T-helper 1 cell treated with Interleukin-12 subunit alpha and Interleukin-12 subunit beta and Interleukin-4 antibody, amounts not matched to agents 30 μg/mL and 1 μg/mL, for 36 hours (primary cell): ENCODE measurements around the gene LPP.

Experiments
- H3K27ac Mint-ChIP-seq: one replicate; pipeline ENCODE4 v1.8.0; 2021; ENCODE audit warnings: mild to moderate bottlenecking, mixed read lengths
- H3K27me3 Mint-ChIP-seq: one replicate; pipeline ENCODE4 v1.8.0; 2021; ENCODE audit warnings: low read depth, mixed read lengths
- H3K36me3 Mint-ChIP-seq: one replicate; pipeline ENCODE4 v1.8.0; 2021; ENCODE audit warnings: low read depth, mixed read lengths
- H3K4me1 Mint-ChIP-seq: one replicate; pipeline ENCODE4 v1.8.0; 2021; ENCODE audit warnings: low read depth, mixed read lengths
- H3K4me3 Mint-ChIP-seq: one replicate; pipeline ENCODE4 v1.8.0; 2021; ENCODE audit warnings: mild to moderate bottlenecking, moderate library complexity, mixed read lengths
- H3K9me3 Mint-ChIP-seq: one replicate; pipeline ENCODE4 v1.8.0; 2021; ENCODE audit warnings: mixed read lengths

Gene LPP

DNA sequence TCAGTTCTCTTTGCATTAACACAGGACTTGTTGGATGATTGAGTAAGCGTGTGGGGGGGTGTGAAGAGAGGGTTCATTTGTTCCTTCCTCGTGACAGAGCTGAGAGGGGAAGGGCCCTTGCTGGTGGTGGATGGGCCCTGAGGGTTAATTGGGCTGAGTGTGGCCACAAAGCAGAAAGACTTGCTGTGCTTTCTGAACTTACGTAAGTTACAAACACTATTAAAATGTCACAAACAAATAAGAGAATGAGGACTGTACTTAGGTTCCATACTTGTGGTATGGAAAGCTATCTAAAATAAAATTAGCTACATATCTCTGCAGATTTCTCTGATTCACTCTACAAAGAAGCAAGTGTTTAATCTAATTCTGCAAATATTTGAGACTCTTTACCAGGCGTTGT is 231.3 kb downstream of the LPP start:
- H3K36me3 Mint-ChIP-seq: peaks cover 13% of the 10 kb centered on the region
- no peaks in the 10 kb centered on the region for H3K27me3 Mint-ChIP-seq
- no peak overlapping the region for H3K4me3 Mint-ChIP-seq
- H3K9me3 Mint-ChIP-seq: no peaks in the 10 kb centered on the region
- H3K4me1 Mint-ChIP-seq: peaks cover 18% of the 10 kb centered on the region
- no peak overlapping the region for H3K27ac Mint-ChIP-seq

DNA sequence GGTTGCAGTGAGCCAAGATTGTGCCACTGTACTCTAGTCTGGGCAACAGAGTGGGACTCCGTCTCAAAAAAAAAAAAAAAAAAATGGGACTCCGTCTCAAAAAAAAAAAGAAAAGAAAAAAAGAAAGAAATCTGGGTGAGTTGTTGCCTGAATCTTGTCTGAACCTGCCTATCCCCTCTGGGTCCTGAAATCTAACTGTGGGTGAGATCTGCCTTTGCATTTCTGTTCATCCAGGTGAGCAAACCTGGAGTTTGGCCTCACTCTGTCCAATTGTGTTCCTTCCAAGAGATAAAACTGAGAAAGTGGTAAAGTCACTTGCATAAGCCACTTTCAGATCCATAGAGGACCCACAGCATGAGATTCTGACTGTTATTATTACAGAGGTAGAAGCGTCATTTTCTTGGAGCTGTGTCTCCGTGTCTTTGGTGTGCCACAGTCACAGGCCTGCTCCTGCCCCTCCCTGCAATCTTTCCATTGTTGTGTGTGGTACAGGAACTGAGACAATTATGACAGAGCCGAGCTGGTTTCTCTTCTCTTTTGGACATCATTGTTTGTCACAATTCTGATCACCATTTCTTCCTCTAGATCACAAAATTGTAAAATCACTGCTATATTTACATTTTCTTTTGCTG is 235.9 kb downstream of the LPP start:
- peaks cover 20% of the 10 kb centered on the region for H3K4me1 Mint-ChIP-seq
- no peaks in the 10 kb centered on the region for H3K27me3 Mint-ChIP-seq
- no peaks in the 10 kb centered on the region for H3K9me3 Mint-ChIP-seq
- peaks cover 6% of the 10 kb centered on the region for H3K36me3 Mint-ChIP-seq
- peak overlapping the region; percentile 8 for H3K4me3 Mint-ChIP-seq
- H3K27ac Mint-ChIP-seq: peak overlapping the region; percentile 67

DNA sequence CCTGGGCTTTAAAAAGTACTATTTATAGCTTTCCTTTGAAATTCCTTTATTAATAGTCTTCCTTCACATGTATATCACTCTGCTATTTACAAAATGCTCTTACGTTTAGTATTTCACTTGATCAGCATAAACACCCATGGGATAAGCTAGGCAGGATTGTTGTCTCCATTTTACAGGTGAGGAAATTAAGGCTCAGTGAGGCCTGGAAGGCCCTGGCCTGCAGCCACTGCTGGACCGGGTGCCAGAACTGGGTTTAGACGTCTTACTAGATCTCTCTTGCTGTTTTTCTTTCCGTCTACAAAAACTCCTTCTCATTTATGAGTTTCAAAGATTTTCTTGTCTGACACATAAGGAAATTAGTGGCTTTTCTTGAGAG is 236.4 kb downstream of the LPP start:
- H3K4me3 Mint-ChIP-seq: no peak overlapping the region
- peaks cover 20% of the 10 kb centered on the region for H3K4me1 Mint-ChIP-seq
- H3K27me3 Mint-ChIP-seq: no peaks in the 10 kb centered on the region
- H3K27ac Mint-ChIP-seq: peak overlapping the region; percentile 67
- no peaks in the 10 kb centered on the region for H3K9me3 Mint-ChIP-seq
- H3K36me3 Mint-ChIP-seq: peaks cover 5% of the 10 kb centered on the region

DNA sequence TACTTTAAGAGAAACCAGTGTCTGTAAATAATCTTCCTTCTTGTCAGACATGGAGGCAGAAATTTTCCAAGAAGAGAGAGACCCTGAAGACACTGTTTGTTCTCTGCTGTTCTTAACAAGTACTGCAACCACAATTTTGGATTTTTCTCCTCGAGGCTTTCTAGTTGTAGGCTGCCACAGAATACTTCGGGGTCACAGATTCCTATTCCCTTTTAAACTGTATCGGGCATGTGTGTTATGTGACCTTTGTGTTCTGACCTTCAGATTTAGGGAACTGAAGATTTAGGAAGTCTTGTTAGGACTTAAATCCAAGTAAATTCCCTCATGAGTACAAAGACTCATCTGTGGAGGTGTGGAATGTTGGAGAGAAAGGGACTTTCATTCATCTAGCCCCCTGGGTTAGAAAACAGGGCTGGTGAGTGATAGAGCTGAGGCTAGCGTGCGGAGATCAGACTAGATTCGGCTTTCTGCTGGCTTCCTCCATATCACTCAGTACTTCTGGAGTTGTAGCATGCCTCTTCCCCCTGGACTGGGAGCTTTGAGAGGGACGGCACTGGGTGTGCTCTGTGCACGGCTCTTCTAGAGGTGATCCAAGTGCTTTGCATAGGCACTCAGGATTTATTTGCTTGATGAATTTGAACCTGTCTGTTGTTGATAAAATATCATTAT is 237.0 kb downstream of the LPP start:
- H3K9me3 Mint-ChIP-seq: no peaks in the 10 kb centered on the region
- peaks cover 18% of the 10 kb centered on the region for H3K4me1 Mint-ChIP-seq

DNA sequence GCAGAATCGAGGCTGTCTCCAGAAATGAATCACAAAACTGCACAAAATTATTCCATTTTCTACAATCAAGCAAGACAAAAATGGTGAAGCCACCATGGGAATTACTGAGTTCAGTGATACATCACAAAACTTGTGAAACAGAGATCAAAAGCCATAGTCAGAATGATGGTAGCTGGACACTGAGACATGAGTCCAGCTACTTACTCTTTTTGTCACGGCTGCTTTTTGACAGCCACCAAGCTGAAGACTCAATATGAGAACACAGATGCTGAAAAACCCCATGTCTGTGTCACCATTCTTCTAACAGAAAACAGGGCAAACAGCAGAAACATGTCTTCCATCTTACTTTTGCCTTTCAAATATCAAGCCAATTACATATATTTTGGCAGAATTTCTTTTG is 237.6 kb downstream of the LPP start:
- Mint-ChIP-seq H3K4me3 (no peak overlapping the region), H3K27ac (peak overlapping the region; percentile 31), H3K4me1 (peaks cover 15% of the 10 kb centered on the region), H3K36me3 (peaks cover 5% of the 10 kb centered on the region), H3K27me3 (no peaks in the 10 kb centered on the region), H3K9me3 (no peaks in the 10 kb centered on the region)

More for the DNA sequence above, 237.0 kb downstream of the LPP start:
- no peak overlapping the region for H3K4me3 Mint-ChIP-seq
- no peaks in the 10 kb centered on the region for H3K27me3 Mint-ChIP-seq
- H3K36me3 Mint-ChIP-seq: peaks cover 5% of the 10 kb centered on the region
- peak overlapping the region; percentile 31 for H3K27ac Mint-ChIP-seq

DNA sequence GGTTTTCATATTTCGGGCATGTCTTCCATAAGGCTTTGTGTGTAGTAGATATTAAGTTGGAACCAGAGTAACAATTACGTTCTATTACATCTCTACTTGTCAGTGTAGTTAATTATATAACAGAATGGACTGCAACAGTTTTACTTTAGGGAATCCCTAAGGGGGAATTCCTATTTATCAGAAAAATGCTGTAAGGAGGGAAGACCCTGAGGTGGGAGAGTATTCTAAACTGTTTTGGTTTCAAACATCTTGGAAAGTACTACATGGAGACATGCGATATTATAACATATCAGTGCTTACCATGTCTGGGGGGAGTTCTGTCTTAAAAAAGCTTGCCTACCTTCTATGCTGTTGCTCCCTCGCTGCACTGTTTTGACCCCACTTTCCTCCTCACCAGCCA is 238.1 kb downstream of the LPP start:
- Mint-ChIP-seq H3K36me3 (peaks cover 5% of the 10 kb centered on the region), H3K4me3 (no peak overlapping the region), H3K4me1 (peaks cover 17% of the 10 kb centered on the region), H3K27me3 (no peaks in the 10 kb centered on the region), H3K27ac (no peak overlapping the region), H3K9me3 (no peaks in the 10 kb centered on the region)

DNA sequence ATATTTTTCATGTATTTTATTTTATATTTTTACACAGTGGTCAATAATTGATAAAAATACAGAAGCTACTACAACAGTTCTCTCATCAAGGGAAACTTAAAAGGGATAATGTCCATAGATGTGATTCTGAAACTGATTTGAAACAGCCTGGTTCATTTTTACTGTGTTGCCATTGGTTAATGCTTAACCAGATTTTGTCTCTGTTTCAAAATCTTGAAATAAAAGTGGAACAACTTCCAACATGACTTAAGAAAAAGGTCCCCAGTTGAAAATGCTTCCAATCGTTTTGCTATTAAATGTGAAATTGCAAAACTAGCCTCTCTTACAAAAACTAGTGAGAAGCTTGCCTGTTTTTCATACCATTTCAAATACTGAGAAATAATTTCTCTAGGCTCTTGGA is 240.7 kb downstream of the LPP start:
- H3K4me1 Mint-ChIP-seq: peaks cover 28% of the 10 kb centered on the region
- H3K27ac Mint-ChIP-seq: no peak overlapping the region
- H3K27me3 Mint-ChIP-seq: peaks cover 6% of the 10 kb centered on the region
- peaks cover 6% of the 10 kb centered on the region for H3K36me3 Mint-ChIP-seq
- no peak overlapping the region for H3K4me3 Mint-ChIP-seq
- H3K9me3 Mint-ChIP-seq: no peaks in the 10 kb centered on the region

DNA sequence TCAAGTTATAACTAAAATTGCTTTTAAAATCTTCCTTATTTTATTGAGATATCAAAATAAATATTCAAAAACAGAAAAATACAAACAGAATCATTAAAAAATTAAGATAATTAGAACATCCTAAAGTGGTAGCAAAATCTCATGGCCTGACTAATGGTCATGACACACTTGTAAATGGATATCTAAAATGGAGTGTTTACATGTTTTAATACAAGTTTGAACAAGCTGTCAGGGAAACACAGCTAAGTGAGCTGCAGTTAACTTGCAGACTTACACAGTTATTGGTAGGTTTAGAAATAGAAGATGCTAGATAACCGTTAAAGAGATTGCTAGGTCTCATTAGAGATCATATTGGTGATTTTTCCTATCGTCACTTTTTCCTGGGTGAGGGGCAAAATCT is 242.3 kb downstream of the LPP start:
- Mint-ChIP-seq H3K27ac (no peak overlapping the region), H3K4me3 (no peak overlapping the region), H3K36me3 (peaks cover 4% of the 10 kb centered on the region), H3K4me1 (peaks cover 30% of the 10 kb centered on the region), H3K9me3 (no peaks in the 10 kb centered on the region), H3K27me3 (peaks cover 6% of the 10 kb centered on the region)

DNA sequence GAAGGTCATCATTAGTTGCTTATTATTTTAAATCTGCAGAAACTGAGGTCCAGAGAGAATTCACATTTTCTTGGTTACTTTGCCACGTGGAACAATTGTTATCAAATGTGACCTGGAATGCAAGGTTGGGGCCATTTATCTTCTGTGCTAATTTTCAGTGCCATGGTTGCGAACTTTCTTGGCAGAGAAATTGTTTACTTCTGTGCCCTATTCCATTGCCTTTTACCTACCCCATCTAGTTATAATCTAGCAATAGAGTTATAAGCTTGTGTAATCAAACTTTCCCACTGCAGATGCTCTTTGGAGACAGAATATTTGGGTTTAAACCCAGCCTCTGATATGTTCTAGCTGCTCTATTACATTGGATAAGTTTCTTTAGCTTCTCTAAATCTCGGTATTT is 242.9 kb downstream of the LPP start:
- H3K4me1 Mint-ChIP-seq: peaks cover 34% of the 10 kb centered on the region
- H3K4me3 Mint-ChIP-seq: no peak overlapping the region
- H3K27ac Mint-ChIP-seq: no peak overlapping the region
- H3K9me3 Mint-ChIP-seq: no peaks in the 10 kb centered on the region
- H3K36me3 Mint-ChIP-seq: peaks cover 4% of the 10 kb centered on the region
- H3K27me3 Mint-ChIP-seq: peaks cover 9% of the 10 kb centered on the region

DNA sequence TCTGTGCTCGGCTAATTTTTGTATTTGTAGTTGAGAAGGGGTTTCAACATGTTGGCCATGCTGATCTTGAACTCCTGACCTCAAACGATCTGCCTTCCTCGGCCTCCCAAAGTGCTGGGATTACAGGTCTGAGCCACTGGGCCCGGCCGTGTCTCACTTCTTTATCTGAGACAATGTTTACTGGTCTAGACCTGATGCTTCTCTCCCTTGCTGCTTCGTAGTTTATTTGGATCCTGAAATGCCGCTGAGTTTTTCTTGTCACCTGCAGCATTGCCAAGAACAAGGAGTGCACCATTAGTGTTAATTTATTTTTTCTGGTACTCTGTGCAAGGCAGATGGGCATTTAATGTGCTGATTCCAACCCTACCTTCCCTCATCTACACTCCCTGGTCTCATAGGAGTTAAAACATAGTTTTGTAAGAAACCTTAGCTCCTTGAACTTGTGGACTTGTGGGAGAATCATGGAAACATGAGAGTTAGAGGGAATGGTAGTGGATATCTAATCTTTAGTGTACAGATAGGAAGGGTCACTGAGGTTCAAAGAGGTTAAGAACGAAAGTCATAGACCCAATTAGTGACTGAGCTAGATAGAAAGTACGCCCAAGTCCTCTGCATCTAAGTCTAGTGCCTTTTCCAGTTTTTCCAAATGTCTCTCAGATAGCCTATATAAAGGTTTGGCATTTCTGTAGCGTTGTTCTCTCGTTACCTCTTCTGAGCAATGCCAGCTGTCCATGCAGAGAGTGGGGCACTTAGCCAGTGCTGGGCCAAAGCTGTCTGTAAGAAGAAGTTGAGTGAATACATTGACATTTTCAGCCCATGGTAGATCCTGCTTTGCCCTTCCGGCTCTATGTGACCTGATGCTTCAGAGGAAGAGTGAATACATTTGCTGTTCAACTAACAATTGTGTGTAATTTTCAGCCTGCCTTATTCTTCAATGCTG is 244.1 kb downstream of the LPP start:
- Mint-ChIP-seq H3K4me1 (peaks cover 43% of the 10 kb centered on the region), H3K36me3 (peaks cover 4% of the 10 kb centered on the region), H3K9me3 (no peaks in the 10 kb centered on the region), H3K27me3 (peaks cover 9% of the 10 kb centered on the region), H3K27ac (no peak overlapping the region), H3K4me3 (no peak overlapping the region)

DNA sequence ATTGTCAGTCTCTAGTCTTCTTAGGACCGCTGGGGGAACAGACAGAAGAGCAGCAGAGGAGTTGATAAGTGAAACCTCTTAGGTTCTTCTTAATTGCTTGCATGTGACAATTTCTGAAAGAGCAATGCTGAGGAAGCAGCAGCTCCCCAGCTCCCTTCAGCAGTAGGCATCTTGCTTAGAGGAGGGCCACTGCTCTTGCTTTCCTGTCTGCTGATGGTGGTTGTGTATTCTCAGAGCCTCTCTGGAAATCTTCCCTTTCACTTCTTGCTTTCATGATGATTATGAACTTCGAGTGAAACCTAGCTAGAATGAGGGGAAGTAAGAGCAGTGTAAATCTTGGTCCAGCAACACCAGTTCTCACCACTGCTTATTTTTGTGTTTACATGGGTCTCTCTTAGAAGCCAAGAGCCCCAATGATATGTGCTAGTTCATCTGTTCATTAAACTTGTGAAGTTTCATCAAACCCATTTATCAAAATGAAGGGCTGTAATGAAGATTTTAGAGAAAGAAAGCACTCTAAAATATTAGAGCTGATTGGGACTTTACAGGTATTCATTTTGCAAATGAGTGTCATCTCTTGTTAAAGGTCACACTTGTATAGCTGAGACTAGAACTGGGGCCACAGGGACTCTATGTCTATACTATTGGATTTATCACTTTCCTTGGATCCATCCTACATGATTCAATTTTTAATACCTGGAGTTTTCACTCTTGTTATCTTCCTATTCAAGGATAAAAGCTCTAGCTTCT is 246.7 kb downstream of the LPP start:
- Mint-ChIP-seq H3K36me3 (peaks cover 5% of the 10 kb centered on the region), H3K9me3 (no peaks in the 10 kb centered on the region), H3K4me3 (no peak overlapping the region), H3K4me1 (peaks cover 58% of the 10 kb centered on the region), H3K27ac (no peak overlapping the region), H3K27me3 (peaks cover 10% of the 10 kb centered on the region)

DNA sequence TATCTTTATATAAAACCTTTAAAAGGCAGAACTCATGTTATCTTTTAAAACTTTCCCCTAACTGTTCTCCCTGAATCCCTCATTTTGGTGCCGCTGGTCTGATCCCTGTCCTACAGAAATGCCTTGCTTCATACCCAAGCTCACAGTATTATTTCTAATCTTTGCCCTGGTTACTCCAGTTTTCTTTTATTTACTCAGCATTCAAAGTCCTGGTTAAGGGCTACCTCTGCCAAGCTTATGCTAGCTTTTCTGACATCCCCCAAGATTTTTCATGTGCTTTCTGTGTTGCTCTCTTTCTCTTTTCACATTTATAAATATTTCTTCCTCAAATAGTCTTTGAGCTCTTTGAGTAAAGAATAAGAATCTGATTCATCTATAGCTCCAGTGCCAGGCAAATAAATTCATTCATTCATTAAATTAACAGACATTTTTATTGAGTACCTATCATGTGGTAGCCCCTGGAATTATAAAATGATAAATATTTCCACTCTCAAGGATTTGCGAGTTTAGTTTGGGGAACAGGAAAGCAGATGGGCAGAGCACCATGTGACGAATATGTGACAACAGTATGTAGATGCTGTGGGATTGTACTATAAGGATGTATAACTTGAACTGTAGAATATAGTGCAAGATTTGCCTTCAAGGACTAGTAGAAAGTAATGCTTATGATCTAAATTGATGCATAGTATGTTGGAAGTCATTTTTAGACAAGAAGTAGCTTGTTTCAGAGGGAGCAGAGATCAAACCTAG is 247.5 kb downstream of the LPP start:
- peaks cover 61% of the 10 kb centered on the region for H3K4me1 Mint-ChIP-seq
- no peaks in the 10 kb centered on the region for H3K9me3 Mint-ChIP-seq
- peaks cover 10% of the 10 kb centered on the region for H3K36me3 Mint-ChIP-seq
- no peak overlapping the region for H3K27ac Mint-ChIP-seq
- H3K4me3 Mint-ChIP-seq: no peak overlapping the region
- peaks cover 13% of the 10 kb centered on the region for H3K27me3 Mint-ChIP-seq

DNA sequence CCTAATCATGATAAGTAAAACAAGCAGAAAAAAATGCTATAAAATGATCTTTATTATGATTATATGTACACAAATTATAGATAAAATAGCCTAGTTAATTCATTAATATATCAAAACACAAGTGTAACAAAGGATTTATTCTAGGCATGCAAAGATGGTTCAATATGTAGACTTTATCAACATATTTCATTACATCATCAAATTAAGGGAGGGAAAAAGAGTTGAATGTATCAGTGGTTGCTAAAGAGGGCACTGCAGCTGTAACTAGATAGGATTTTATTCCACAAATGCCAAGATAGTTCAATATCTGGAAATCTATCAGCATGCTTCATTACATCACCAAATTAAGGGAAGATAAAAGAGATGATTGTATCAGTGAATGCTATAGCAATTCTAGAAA is 248.3 kb downstream of the LPP start:
- no peak overlapping the region for H3K4me3 Mint-ChIP-seq
- H3K9me3 Mint-ChIP-seq: no peaks in the 10 kb centered on the region
- H3K4me1 Mint-ChIP-seq: peaks cover 56% of the 10 kb centered on the region

DNA sequence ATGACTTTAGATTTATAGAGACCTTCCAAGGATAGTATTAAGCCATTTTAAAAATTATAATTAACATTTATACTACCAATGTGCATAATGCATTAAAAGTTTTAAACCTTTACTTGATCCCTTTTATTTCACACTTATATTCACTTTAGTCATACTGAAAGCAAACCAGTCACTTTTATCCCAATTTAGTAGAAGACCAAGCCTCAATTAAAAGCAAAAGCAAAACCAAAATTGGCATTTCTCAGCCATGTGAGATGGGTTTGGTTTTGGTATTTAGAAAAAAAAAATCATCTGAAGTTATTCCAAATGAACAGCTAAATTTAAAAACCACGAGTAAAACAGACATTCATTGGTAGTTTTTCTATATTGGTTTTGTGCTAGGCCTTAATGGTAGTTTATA is 249.4 kb downstream of the LPP start:
- peaks cover 11% of the 10 kb centered on the region for H3K27me3 Mint-ChIP-seq
- H3K27ac Mint-ChIP-seq: no peak overlapping the region
- peak overlapping the region; percentile 7 for H3K4me3 Mint-ChIP-seq
- H3K36me3 Mint-ChIP-seq: peaks cover 19% of the 10 kb centered on the region
- H3K4me1 Mint-ChIP-seq: peaks cover 52% of the 10 kb centered on the region
- H3K9me3 Mint-ChIP-seq: no peaks in the 10 kb centered on the region

More for the DNA sequence above, 248.3 kb downstream of the LPP start:
- peaks cover 13% of the 10 kb centered on the region for H3K27me3 Mint-ChIP-seq
- peaks cover 16% of the 10 kb centered on the region for H3K36me3 Mint-ChIP-seq
- H3K27ac Mint-ChIP-seq: no peak overlapping the region
